Panc1 (cell line): ENCODE results near the gene EML1.

ENCODE experiments used
- POLR2AphosphoS5 ChIP-seq: IDR thresholded peaks from 2 replicates; pipeline ENCODE4 v1.6.1; 2012; ENCODE audit warnings: mild to moderate bottlenecking, low read depth, low read length, moderate library complexity
- SIN3A ChIP-seq: IDR thresholded peaks from 2 replicates; pipeline ENCODE4 v1.6.1; 2012; ENCODE audit warnings: low read depth, mild to moderate bottlenecking, low read length, moderate library complexity, borderline replicate concordance; ENCODE audit not compliant: insufficient read depth
- TCF7L2 ChIP-seq: IDR thresholded peaks from 2 replicates; pipeline ENCODE4 v1.6.1; 2011; ENCODE audit warnings: mild to moderate bottlenecking, low read depth, low read length, inconsistent platforms
- TF ChIP-seq, protein P1 (sequence below): fragments of 450-650 bp; IDR thresholded peaks from 2 replicates; pipeline ENCODE4 v1.5.1; 2017; ENCODE audit warnings: mild to moderate bottlenecking
- TF ChIP-seq, protein P2 (sequence below), 2 experiments: IDR thresholded peaks; 2 replicates each; pipeline ENCODE4 v1.6.1; 2011 to 2012; ENCODE audit warnings: low read depth in 2 of 2, control low read depth in 1 of 2, low read length in 1 of 2, mild to moderate bottlenecking in 1 of 2, moderate library complexity in 1 of 2; ENCODE audit not compliant: insufficient read depth in 1 of 2

DNA sequence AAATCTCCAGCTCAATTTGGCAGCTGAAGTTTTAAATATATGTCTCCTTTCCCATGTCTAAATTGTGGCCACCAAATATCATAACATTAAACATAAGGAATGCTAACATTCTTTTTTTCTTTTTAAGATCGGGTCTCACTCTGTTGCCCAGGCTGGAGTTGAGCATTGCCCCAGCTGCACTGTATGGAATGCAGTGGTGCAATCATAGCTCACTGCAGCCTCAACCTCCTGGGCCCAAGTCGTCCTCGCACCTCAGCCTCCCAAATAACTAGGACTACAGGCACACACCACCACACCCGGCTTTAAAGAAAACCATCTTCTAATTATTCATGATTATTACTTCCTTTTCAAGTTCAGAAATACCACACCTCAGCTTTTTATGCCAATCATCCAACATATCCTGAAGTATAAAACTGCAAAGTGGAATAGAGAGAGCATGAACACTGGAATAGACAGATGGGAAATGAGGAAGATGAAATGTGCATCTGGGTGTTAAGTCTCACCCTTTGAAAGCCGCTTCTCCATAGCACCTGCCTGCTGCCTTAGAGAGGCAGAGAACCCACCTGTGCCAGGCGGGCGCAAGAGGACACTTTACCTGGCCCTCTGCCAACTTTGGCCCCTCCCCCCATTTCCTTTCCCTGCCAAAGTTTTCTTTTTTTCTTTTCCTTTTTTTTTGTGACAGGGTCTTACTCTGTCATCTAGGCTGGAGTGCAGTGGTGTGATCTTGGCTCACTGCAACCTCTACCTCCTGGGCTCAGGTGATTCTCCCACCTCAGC, 2.8 kb upstream of the EML1 start:
- TF ChIP-seq, protein P1, sequence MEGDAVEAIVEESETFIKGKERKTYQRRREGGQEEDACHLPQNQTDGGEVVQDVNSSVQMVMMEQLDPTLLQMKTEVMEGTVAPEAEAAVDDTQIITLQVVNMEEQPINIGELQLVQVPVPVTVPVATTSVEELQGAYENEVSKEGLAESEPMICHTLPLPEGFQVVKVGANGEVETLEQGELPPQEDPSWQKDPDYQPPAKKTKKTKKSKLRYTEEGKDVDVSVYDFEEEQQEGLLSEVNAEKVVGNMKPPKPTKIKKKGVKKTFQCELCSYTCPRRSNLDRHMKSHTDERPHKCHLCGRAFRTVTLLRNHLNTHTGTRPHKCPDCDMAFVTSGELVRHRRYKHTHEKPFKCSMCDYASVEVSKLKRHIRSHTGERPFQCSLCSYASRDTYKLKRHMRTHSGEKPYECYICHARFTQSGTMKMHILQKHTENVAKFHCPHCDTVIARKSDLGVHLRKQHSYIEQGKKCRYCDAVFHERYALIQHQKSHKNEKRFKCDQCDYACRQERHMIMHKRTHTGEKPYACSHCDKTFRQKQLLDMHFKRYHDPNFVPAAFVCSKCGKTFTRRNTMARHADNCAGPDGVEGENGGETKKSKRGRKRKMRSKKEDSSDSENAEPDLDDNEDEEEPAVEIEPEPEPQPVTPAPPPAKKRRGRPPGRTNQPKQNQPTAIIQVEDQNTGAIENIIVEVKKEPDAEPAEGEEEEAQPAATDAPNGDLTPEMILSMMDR: no peak
- TF ChIP-seq SIN3A: no peak
- TF ChIP-seq, protein P2, sequence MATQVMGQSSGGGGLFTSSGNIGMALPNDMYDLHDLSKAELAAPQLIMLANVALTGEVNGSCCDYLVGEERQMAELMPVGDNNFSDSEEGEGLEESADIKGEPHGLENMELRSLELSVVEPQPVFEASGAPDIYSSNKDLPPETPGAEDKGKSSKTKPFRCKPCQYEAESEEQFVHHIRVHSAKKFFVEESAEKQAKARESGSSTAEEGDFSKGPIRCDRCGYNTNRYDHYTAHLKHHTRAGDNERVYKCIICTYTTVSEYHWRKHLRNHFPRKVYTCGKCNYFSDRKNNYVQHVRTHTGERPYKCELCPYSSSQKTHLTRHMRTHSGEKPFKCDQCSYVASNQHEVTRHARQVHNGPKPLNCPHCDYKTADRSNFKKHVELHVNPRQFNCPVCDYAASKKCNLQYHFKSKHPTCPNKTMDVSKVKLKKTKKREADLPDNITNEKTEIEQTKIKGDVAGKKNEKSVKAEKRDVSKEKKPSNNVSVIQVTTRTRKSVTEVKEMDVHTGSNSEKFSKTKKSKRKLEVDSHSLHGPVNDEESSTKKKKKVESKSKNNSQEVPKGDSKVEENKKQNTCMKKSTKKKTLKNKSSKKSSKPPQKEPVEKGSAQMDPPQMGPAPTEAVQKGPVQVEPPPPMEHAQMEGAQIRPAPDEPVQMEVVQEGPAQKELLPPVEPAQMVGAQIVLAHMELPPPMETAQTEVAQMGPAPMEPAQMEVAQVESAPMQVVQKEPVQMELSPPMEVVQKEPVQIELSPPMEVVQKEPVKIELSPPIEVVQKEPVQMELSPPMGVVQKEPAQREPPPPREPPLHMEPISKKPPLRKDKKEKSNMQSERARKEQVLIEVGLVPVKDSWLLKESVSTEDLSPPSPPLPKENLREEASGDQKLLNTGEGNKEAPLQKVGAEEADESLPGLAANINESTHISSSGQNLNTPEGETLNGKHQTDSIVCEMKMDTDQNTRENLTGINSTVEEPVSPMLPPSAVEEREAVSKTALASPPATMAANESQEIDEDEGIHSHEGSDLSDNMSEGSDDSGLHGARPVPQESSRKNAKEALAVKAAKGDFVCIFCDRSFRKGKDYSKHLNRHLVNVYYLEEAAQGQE (IDR thresholded peaks at IDR 0.05; ENCODE audit: insufficient read depth in 1 of 2, low read depth in 2 of 2, low read length in 1 of 2): no peak
- TF ChIP-seq POLR2AphosphoS5: no peak
- no peak for TF ChIP-seq TCF7L2
